GM18517 (cell line): ENCODE data around the gene PLEKHG3.
"Not testable (repeated sequence)": the region's sequence is repeated elsewhere in the genome, so short reads cannot be mapped to it uniquely, and the experiment has no call there.

Experiments
- ATAC-seq: cut with Tn5 transposase; IDR thresholded peaks from one replicate; pipeline ENCODE4 v1.9.1; 2021; ENCODE audit warnings: mild to moderate bottlenecking, moderate library complexity; ENCODE audit not compliant: unreplicated experiment

PLEKHG3 gene

GRCh38 chr14:64704143-64704742 lies at the start of gene PLEKHG3:
Gene PLEKHG3, plus strand, starts transcription at chr14:64704424. Its CDS starts 23,208 bp downstream, at chr14:64727632.
- no peak for ATAC-seq

GRCh38 chr14:64654901-64655300 lies 49.3 kb upstream of the PLEKHG3 start:
- ATAC-seq, result no peak

GRCh38 chr14:64656986-64657385 lies 47.2 kb upstream of the PLEKHG3 start:
- ATAC-seq, result no peak

GRCh38 chr14:64658201-64658600 lies 46.0 kb upstream of the PLEKHG3 start:
- no peak for ATAC-seq

GRCh38 chr14:64658700-64659264 lies 45.4 kb upstream of the PLEKHG3 start:
- ATAC-seq, result not testable (repeated sequence)

- no peak for ATAC-seq
Measured at GRCh38 chr14:64659366-64659765, 44.9 kb upstream of the PLEKHG3 start.

- no peak for ATAC-seq
Measured at GRCh38 chr14:64663174-64663573, 41.0 kb upstream of the PLEKHG3 start.

GRCh38 chr14:64671591-64671990 lies 32.6 kb upstream of the PLEKHG3 start:
- ATAC-seq, result no peak

GRCh38 chr14:64673316-64673715 lies 30.9 kb upstream of the PLEKHG3 start:
- no peak for ATAC-seq

GRCh38 chr14:64673748-64674147 lies 30.5 kb upstream of the PLEKHG3 start:
- ATAC-seq, result no peak

GRCh38 chr14:64674829-64675228 lies 29.4 kb upstream of the PLEKHG3 start:
- ATAC-seq, result no peak

- ATAC-seq, result no peak
Measured at GRCh38 chr14:64675312-64675711, 28.9 kb upstream of the PLEKHG3 start.

GRCh38 chr14:64676410-64677008 lies 27.7 kb upstream of the PLEKHG3 start:
- ATAC-seq, result no peak

GRCh38 chr14:64680013-64680713 lies 24.1 kb upstream of the PLEKHG3 start:
- no peak for ATAC-seq

GRCh38 chr14:64680714-64681065 lies 23.5 kb upstream of the PLEKHG3 start:
- ATAC-seq, result no peak

GRCh38 chr14:64681796-64682710 lies 22.2 kb upstream of the PLEKHG3 start:
- ATAC-seq, result no peak

GRCh38 chr14:64682843-64683242 lies 21.4 kb upstream of the PLEKHG3 start:
- no peak for ATAC-seq

GRCh38 chr14:64683264-64683663 lies 21.0 kb upstream of the PLEKHG3 start:
- ATAC-seq, result no peak

GRCh38 chr14:64684091-64684490 lies 20.1 kb upstream of the PLEKHG3 start:
- ATAC-seq, result no peak

- ATAC-seq, result no peak
Measured at GRCh38 chr14:64685371-64686281, 18.6 kb upstream of the PLEKHG3 start.
